K562 (cell line): Measurements from ENCODE around the gene SESN3. TPM values are rescaled to one million over a fixed set of nuclear protein-coding genes. Genes with fewer than 3 reads are reported as not detected.
A peak's percentile ranks its signal among the peaks of the same experiment; 100 is the strongest.

Source experiments
- FOXM1 ChIP-seq, 2 experiments: fragments of 450-650 bp in 1 of 2; sonication (generic) in 1 of 2; formaldehyde crosslinking in 1 of 2; IDR thresholded peaks; 2 replicates each; pipeline versions ENCODE4 v1.6.1 to v1.9.0; 2017 to 2022; ENCODE audit warnings: low read depth in 2 of 2, mild to moderate bottlenecking in 2 of 2, missing genetic modification reagents in 1 of 2, moderate library complexity in 1 of 2
- LCOR ChIP-seq: sonication (generic); formaldehyde crosslinking; IDR thresholded peaks from 2 replicates; pipeline ENCODE4 v1.8.0; 2022; ENCODE audit warnings: mild to moderate bottlenecking, missing genetic modification reagents
- MCM5 ChIP-seq: fragments of 450-650 bp; IDR thresholded peaks from 2 replicates; pipeline ENCODE4 v1.6.1; 2016; ENCODE audit warnings: low read depth
- NFIC ChIP-seq: fragments of 450-650 bp; IDR thresholded peaks from 2 replicates; pipeline ENCODE4 v1.6.1; 2017; ENCODE audit warnings: mild to moderate bottlenecking, inconsistent platforms
- PML ChIP-seq: IDR thresholded peaks from 2 replicates; pipeline ENCODE4 v1.6.1; 2012; ENCODE audit warnings: low read length, inconsistent platforms
- RBFOX2 ChIP-seq: fragments of 200-400 bp; formaldehyde crosslinking; IDR thresholded peaks from 2 replicates; pipeline ENCODE4 v1.6.1; 2017; ENCODE audit warnings: low read depth, mild to moderate bottlenecking, low read length, moderate library complexity
- RCOR1 ChIP-seq, 2 experiments: IDR thresholded peaks; 2 replicates each; pipeline ENCODE4 v1.6.1; 2012; ENCODE audit warnings: low read depth in 2 of 2, low read length in 2 of 2, borderline replicate concordance in 1 of 2, improper control_type of control experiment in 1 of 2
- SRSF9 ChIP-seq: fragments of 200-400 bp; formaldehyde crosslinking; IDR thresholded peaks from 2 replicates; pipeline ENCODE4 v1.6.1; 2017; ENCODE audit warnings: low read depth, low read length, borderline replicate concordance
- TEAD1 ChIP-seq, 2 experiments: fragments of 450-650 bp in 1 of 2; sonication (generic) in 1 of 2; formaldehyde crosslinking; IDR thresholded peaks; 2 replicates each; pipeline versions ENCODE4 v1.4.0 to v1.8.0; 2020 to 2022; ENCODE audit warnings: mild to moderate bottlenecking in 2 of 2, missing genetic modification reagents in 1 of 2
- TEAD4 ChIP-seq, 2 experiments: sonication (generic) in 1 of 2; formaldehyde crosslinking in 1 of 2; IDR thresholded peaks; 2 replicates each; pipeline versions ENCODE4 v1.6.1 to v1.8.0; 2012 to 2022; ENCODE audit warnings: borderline replicate concordance in 1 of 2, inconsistent platforms in 1 of 2, low read length in 1 of 2, mild to moderate bottlenecking in 1 of 2, missing genetic modification reagents in 1 of 2
- YBX1 ChIP-seq: fragments of 450-650 bp; IDR thresholded peaks from 2 replicates; pipeline ENCODE4 v1.7.1; 2016; ENCODE audit warnings: mild to moderate bottlenecking
- ZNF586 ChIP-seq: fragments of 450-650 bp; formaldehyde crosslinking; conservative IDR thresholded peaks from 2 replicates; pipeline ENCODE4 v1.4.0; 2020; ENCODE audit warnings: mild to moderate bottlenecking, moderate library complexity
- ZNF639 ChIP-seq, 2 experiments: fragments of 200-800 bp in 1 of 2; sonication (Bioruptor generic) in 1 of 2; sonication (generic) in 1 of 2; formaldehyde crosslinking in 1 of 2; IDR thresholded peaks in 1 of 2; conservative IDR thresholded peaks in 1 of 2; 2 replicates each; pipeline versions ENCODE4 v1.5.0 to v1.6.1; 2016 to 2020; ENCODE audit warnings: missing compliant biosample characterization in 1 of 2, missing genetic modification characterization in 1 of 2, missing genetic modification reagents in 1 of 2
- ZNF766 ChIP-seq: fragments of 200-800 bp; sonication (Bioruptor generic); conservative IDR thresholded peaks from 2 replicates; pipeline ENCODE4 v1.6.1; 2016; ENCODE audit warnings: missing genetic modification characterization, missing compliant biosample characterization
- ZNF778 ChIP-seq: fragments of 450-650 bp; formaldehyde crosslinking; IDR thresholded peaks from 2 replicates; pipeline ENCODE4 v1.4.0; 2020; ENCODE audit warnings: mild to moderate bottlenecking, moderate library complexity
- polyA plus RNA-seq, 8 experiments: library from polyadenylated mRNA; depleted of rRNA in 4 of 8; stranded (reverse) in 5 of 8; unstranded in 3 of 8; fragments of >200 nt; fragmentation: Nextera tagmentation in 2 of 8; fragmentation: Illumina TruSeq in 1 of 8; extraction: Ambion mirVana in 2 of 8; extraction: Trizol in 1 of 8; gene quantifications; 2 replicates each; pipeline versions ENCODE4 v1.2.1 to v1.2.3, GENCODE V29; 2011 to 2014; ENCODE audit warnings: inconsistent platforms in 1 of 8, missing spikeins in 1 of 8
- total RNA-seq, 7 experiments: library from RNA; depleted of rRNA in 6 of 7; stranded (reverse); fragments of >200 nt in 6 of 7; fragmentation: Illumina TruSeq in 2 of 7; extraction: Trizol in 2 of 7; gene quantifications; 2 replicates each; pipeline versions ENCODE4 v1.2.1 to v1.2.3, GENCODE V29; 2011 to 2021; ENCODE audit warnings: low replicate concordance in 1 of 7

Gene SESN3
- total and polyA plus RNA-seq, 9 of the 15 experiments (the other 6 are each of a cell fraction or from before 2014, with no cell fraction given), result 0.44 to 2.6 (median 1.5) TPM

GRCh38 chr11:95175818-95176380 lies 55.1 kb downstream of the SESN3 start (continued):
- peak; percentile 21; the same call in 1 of the 2 replicates for TF ChIP-seq FOXM1 (IDR thresholded peaks at IDR 0.05; ENCODE audit: low read depth)
- TF ChIP-seq FOXM1 (CRISPR knock-in tag; IDR thresholded peaks at IDR 0.05; ENCODE audit: low read depth), result no peak
- TF ChIP-seq ZNF778, result no peak
- no peak for TF ChIP-seq NFIC
- TF ChIP-seq MCM5, result no peak
- TF ChIP-seq LCOR (CRISPR knock-in tag), result no peak
- no peak for TF ChIP-seq PML
- peak; percentile 66; the same call in 1 of the 2 replicates for TF ChIP-seq TEAD4 (IDR thresholded peaks at IDR 0.05; ENCODE audit: low read length)
- TF ChIP-seq TEAD4 (CRISPR knock-in tag; IDR thresholded peaks at IDR 0.05; ENCODE audit: borderline replicate concordance), result no peak
- TF ChIP-seq ZNF766 (CRISPR knock-in tag), result peak; percentile 48; the same call in 1 of the 2 replicates
- TF ChIP-seq TEAD1 (CRISPR knock-in tag; IDR thresholded peaks at IDR 0.05), result no peak
- TF ChIP-seq RCOR1 (IDR thresholded peaks at IDR 0.05; ENCODE audit: borderline replicate concordance in 1 of 2, low read depth in 2 of 2, low read length in 2 of 2), result peak in 1 of 2 experiments; percentile 82; a peak in 1 of 4 replicates
- no peak for TF ChIP-seq YBX1
- TF ChIP-seq SRSF9, result no peak
- no peak for TF ChIP-seq ZNF586 (CRISPR knock-in tag)
- TF ChIP-seq ZNF639 (CRISPR knock-in tag; conservative IDR thresholded peaks at IDR 0.05 in 1 of 2, IDR thresholded peaks at IDR 0.05 in 1 of 2), result no peak
- no peak for TF ChIP-seq RBFOX2
- TF ChIP-seq, all 486 proteins: peak for 19
